Mucosa of descending colon (tissue), 3 donors: ENCODE measurements around the gene CEP126. TPM values are rescaled to one million over a fixed set of nuclear protein-coding genes. Genes with fewer than 3 reads are reported as not detected.

Source experiments
- ATAC-seq: fragments of 200-7000 bp; cut with Tn5 transposase; one replicate; pipeline ENCODE4 v1.9.1; 2020; ENCODE audit warnings: mild to moderate bottlenecking, moderate library complexity
- DNase-seq, 3 donors: peaks; one replicate each; pipeline ENCODE4 v3.0.0-alpha.2; 2020
- H3K36me3 ChIP-seq: fragments of 200-600 bp; one replicate; pipeline ENCODE4 v1.8.0; 2021; ENCODE audit warnings: low read depth, mild to moderate bottlenecking
- H3K4me1 ChIP-seq: fragments of 200-600 bp; one replicate; pipeline ENCODE4 v1.8.0; 2021; ENCODE audit warnings: low read depth, mild to moderate bottlenecking
- H3K4me3 ChIP-seq: fragments of 200-600 bp; one replicate; pipeline ENCODE4 v1.8.0; 2021; ENCODE audit warnings: mild to moderate bottlenecking
- H3K9me3 ChIP-seq: fragments of 200-600 bp; one replicate; pipeline ENCODE4 v1.8.0; 2021; ENCODE audit warnings: mild to moderate bottlenecking
- intact Hi-C, 2 donors: fragments of 100-400 bp; cut with DNase I in 1 of 2; cut with micrococcal nuclease in 1 of 2; formaldehyde crosslinking; loops; one replicate each; pipeline versions ENCODE4 v1.11.0 to v1.11.1; 2022; cut with DNase I, micrococcal nuclease
- total RNA-seq, 3 donors: library from RNA; stranded (reverse); fragmentation: NEBNext Ultra II Directional in 2 of 3; extraction: Animal tissue kit (Norgen Biotek cat#: 25700) in 2 of 3; gene quantifications; one replicate each; pipeline versions ENCODE4 v1.2.1 to v1.2.4, GENCODE V29; 2021 to 2023
- TF ChIP-seq, protein P1 (sequence below): fragments of 200-600 bp; IDR thresholded peaks from one replicate; pipeline ENCODE4 v1.8.0; 2022; ENCODE audit warnings: antibody characterized with exemption, mild to moderate bottlenecking
- donor health status: DM: no; HTN: no; CAD: no; lungs with moderate emphysema.
- donor health status: DM: no; HTN: no; CAD: no.
- donor health status: DM: no; HTN: yes; CAD: no.

CEP126 gene
- total RNA-seq, 3 donors from 2014 or later = 3.7 to 7.4 (median 4.1) TPM

DNA sequence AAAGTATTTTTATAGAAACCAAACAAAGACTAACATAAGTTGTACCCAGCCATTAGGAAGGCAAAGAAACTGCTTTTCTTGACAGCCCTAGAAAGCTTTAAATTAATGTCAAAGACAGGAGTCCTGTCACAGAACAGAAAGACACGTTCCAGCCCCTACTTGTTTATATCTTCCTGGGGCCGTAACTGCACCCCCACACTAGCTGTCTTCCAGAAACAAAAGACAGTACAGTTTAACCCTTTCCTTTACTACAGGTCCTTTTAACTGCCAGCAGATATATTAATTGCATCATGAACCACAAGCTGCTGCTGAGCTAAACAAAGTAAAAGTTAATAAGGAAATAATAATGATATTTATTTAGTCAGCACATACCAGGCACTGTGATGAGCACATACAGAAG lies 112.1 kb downstream of the CEP126 start:
- intact Hi-C loops = no loop called here
- Histone ChIP-seq H3K4me3 (no peak overlapping the region), H3K36me3 (no peaks in the 10 kb centered on the region), H3K4me1 (peaks cover 10% of the 10 kb centered on the region), H3K9me3 (no peaks in the 10 kb centered on the region)
- no peak for ATAC-seq
- TF ChIP-seq, protein P1, sequence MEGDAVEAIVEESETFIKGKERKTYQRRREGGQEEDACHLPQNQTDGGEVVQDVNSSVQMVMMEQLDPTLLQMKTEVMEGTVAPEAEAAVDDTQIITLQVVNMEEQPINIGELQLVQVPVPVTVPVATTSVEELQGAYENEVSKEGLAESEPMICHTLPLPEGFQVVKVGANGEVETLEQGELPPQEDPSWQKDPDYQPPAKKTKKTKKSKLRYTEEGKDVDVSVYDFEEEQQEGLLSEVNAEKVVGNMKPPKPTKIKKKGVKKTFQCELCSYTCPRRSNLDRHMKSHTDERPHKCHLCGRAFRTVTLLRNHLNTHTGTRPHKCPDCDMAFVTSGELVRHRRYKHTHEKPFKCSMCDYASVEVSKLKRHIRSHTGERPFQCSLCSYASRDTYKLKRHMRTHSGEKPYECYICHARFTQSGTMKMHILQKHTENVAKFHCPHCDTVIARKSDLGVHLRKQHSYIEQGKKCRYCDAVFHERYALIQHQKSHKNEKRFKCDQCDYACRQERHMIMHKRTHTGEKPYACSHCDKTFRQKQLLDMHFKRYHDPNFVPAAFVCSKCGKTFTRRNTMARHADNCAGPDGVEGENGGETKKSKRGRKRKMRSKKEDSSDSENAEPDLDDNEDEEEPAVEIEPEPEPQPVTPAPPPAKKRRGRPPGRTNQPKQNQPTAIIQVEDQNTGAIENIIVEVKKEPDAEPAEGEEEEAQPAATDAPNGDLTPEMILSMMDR = no peak
- no peak for DNase-seq

DNA sequence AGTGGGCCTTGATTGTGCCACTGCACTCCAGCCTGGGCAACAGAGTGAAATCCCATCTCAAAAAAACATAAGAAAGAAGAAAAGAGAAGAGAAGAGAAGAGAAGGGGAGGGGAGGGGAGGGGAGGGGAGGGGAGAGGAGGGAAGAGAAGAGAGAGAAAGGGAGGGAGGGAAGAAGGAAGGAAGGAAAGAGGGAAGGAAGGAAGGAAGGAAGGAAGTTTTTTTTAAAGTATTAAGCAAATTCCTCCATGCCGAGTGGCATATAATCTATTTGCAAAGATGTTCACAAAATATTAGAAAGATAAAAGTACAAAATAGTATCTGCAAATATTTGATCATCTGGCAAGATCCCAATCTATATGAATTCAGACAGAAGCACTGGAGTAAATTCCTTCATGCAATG lies 121.9 kb downstream of the CEP126 start:
- intact Hi-C loops = no loop called here
- no peaks in the 10 kb centered on the region for H3K9me3 ChIP-seq

DNA sequence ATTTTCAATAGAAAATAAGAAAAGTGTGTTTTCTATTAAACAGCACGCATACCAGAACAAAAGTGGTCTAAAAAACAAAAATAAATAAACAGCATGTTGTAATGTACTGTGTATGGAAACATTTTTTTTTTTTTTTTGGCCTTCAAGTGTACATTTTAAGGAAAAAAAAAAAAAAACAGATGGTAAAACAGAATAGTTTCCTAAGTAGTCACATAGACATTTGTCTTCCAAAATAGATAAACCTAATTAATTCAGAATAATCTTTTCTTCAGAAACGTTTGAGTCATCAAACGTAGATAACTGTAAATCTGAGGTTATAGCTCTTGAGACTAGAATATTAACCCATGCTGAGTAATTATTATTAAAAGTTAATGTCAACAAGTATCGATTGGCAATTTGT lies 132.0 kb downstream of the CEP126 start:
- Histone ChIP-seq H3K9me3 (no peaks in the 10 kb centered on the region), H3K4me3 (no peak overlapping the region), H3K36me3 (no peaks in the 10 kb centered on the region), H3K4me1 (peaks cover 4% of the 10 kb centered on the region)
- ATAC-seq (no peak), DNase-seq (no peak)
- intact Hi-C loops = no loop called here
- TF ChIP-seq, protein P1 = no peak

More for the DNA sequence above, 121.9 kb downstream of the CEP126 start:
- Histone ChIP-seq H3K4me3 (no peak overlapping the region), H3K4me1 (no peaks in the 10 kb centered on the region), H3K36me3 (no peaks in the 10 kb centered on the region)
- TF ChIP-seq, protein P1 = no peak
- ATAC-seq = no peak
- DNase-seq = no peak

DNA sequence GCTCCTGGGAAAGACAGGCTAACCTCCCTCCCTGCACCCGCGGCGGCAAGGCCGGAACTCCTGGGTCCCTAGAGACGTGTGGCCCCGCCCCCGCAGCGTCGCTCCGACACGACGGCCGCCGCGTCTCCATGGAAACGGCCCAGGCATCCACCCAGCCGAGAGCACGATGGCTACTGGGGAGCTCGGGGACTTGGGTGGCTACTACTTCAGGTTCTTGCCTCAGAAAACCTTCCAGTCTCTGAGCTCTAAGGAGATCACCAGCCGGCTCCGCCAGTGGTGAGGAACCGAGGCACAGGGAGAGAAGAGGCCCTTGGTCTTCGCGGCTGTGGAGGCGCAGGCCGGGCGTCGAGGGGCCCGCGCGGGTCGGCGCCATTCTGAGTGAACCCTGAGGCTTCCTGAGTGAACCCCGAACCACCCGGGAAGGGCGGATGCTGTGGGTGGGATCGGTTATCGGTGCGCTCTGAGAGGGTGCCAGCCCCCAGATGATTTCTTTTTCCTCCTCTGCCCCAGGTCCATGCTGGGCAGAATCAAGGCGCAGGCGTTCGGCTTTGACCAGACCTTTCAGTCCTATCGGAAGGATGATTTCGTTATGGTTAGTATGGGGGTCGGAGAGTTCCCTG lies 132.6 kb downstream of the CEP126 start, which contains the start of gene CFAP300:
Gene CFAP300 (plus strand): TSS at position 133 of the 620 bp plus-strand sequence. CDS start 34 bp downstream, at position 167.
- peak; percentile 83 to 87 (median 84) for DNase-seq
- Histone ChIP-seq H3K9me3 (no peaks in the 10 kb centered on the region), H3K4me1 (peaks cover 4% of the 10 kb centered on the region), H3K4me3 (no peak within 1 kb of the TSS), H3K36me3 (no peaks in the 10 kb centered on the region)
- intact Hi-C loops = no loop called here
- TF ChIP-seq, protein P1 = no peak
- peak; percentile 94 for ATAC-seq

Other genes starting within 250 kb of the CEP126 start
- gene ANGPTL5, start 1.5 kb downstream of the CEP126 start, total RNA-seq = under 1 TPM in 2 of 3 donors, not detected in 1; 0.16 to 0.46 TPM
- 1 to 10 TPM in 1 of 3 donors, under 1 TPM in 1, not detected in 1; 0.51 to 2.0 TPM for gene CFAP300, start 132.4 kb downstream of the CEP126 start, total RNA-seq
- gene YAP1, start 195.4 kb downstream of the CEP126 start, total RNA-seq = 100 to 1,000 TPM in 1 of 3 donors, 10 to 100 TPM in 2; 41.3 to 126 (median 52.2) TPM